ENCODE results near the gene RANBP9. TPM values are rescaled to one million over a fixed set of nuclear protein-coding genes. Genes with fewer than 3 reads are reported as not detected.

The RANBP9 gene
- total and polyA plus RNA-seq, 8 donors = 13.1 to 51.4 (median 19.8) TPM

DNA sequence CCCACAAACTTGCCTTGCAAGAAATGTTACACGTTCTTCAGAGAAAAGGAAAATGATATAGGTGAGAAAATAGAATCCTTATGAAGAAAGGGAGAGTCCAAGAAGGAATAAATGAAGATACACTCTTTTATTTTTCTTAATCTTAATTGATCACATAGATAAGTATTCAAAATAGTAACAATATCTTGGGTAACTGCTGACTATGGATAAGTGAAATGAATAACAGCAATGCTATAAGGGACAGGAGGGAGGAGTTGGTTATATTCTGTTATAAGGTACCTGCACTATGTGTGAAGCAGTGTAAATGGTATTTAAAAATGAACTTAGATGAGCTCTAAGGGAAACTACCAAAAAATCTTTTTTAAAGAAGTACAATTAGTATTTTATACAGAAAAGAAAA is 38.3 kb downstream of the RANBP9 start:
- Histone ChIP-seq H3K4me3 (no peak overlapping the region), H3K36me3 (no peaks in the 10 kb centered on the region), H3K9me3 (peaks cover 0 to 11% (median 3%) of the 10 kb centered on the region in 4 donors), H3K4me1 (peaks cover 1 to 44% (median 25%) of the 10 kb centered on the region in 4 donors), H3K27me3 (no peaks in the 10 kb centered on the region), H3K27ac (no peak overlapping the region)
- DNase-seq = no peak
- intact Hi-C loops (cut with DNase I; ENCODE audit: low total_unique reads) = no loop called here
- TF ChIP-seq POLR2AphosphoS5 (IDR thresholded peaks at IDR 0.05) = no peak
- no peak for TF ChIP-seq POLR2A (IDR thresholded peaks at IDR 0.05)
- TF ChIP-seq EP300 (IDR thresholded peaks at IDR 0.05) = no peak
- TF ChIP-seq, protein P1, sequence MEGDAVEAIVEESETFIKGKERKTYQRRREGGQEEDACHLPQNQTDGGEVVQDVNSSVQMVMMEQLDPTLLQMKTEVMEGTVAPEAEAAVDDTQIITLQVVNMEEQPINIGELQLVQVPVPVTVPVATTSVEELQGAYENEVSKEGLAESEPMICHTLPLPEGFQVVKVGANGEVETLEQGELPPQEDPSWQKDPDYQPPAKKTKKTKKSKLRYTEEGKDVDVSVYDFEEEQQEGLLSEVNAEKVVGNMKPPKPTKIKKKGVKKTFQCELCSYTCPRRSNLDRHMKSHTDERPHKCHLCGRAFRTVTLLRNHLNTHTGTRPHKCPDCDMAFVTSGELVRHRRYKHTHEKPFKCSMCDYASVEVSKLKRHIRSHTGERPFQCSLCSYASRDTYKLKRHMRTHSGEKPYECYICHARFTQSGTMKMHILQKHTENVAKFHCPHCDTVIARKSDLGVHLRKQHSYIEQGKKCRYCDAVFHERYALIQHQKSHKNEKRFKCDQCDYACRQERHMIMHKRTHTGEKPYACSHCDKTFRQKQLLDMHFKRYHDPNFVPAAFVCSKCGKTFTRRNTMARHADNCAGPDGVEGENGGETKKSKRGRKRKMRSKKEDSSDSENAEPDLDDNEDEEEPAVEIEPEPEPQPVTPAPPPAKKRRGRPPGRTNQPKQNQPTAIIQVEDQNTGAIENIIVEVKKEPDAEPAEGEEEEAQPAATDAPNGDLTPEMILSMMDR (IDR thresholded peaks at IDR 0.05) = no peak
- 42 to 70% (median 64%) methylated on average over 1 of the region's 1 CpG for WGBS, 5 donors

- Histone ChIP-seq H3K9me3 (peaks cover 0 to 11% (median 3%) of the 10 kb centered on the region in 4 donors), H3K4me3 (no peak overlapping the region), H3K27ac (no peak overlapping the region), H3K4me1 (peaks cover 0 to 44% (median 21%) of the 10 kb centered on the region in 4 donors), H3K27me3 (no peaks in the 10 kb centered on the region), H3K36me3 (no peaks in the 10 kb centered on the region)
- intact Hi-C loops (cut with DNase I; ENCODE audit: low total_unique reads) = no loop called here
- DNase-seq = no peak
- TF ChIP-seq, protein P1 (IDR thresholded peaks at IDR 0.05) = no peak
- no peak for TF ChIP-seq POLR2A (IDR thresholded peaks at IDR 0.05)
- TF ChIP-seq POLR2AphosphoS5 (IDR thresholded peaks at IDR 0.05) = no peak
- TF ChIP-seq EP300 (IDR thresholded peaks at IDR 0.05) = no peak
Measured at GRCh38 chr6:13672904-13673303, 38.7 kb downstream of the RANBP9 start.

- DNase-seq = no peak
- WGBS, 5 donors = 93 to 100% (median 97%) methylated on average over 1 of the region's 1 CpG
- peaks cover 0 to 54% (median 24%) of the 10 kb centered on the region in 4 donors for H3K4me1 ChIP-seq
- TF ChIP-seq POLR2AphosphoS5 (IDR thresholded peaks at IDR 0.05) (no peak), EP300 (IDR thresholded peaks at IDR 0.05) (no peak), POLR2A (IDR thresholded peaks at IDR 0.05) (no peak)
- TF ChIP-seq, protein P1 (IDR thresholded peaks at IDR 0.05) = no peak
- intact Hi-C loops (cut with DNase I; ENCODE audit: low total_unique reads) = no loop called here
- no peaks in the 10 kb centered on the region for H3K27me3 ChIP-seq
- H3K27ac ChIP-seq = no peak overlapping the region
- H3K4me3 ChIP-seq = no peak overlapping the region
- H3K36me3 ChIP-seq = no peaks in the 10 kb centered on the region
- H3K9me3 ChIP-seq = peaks cover 0 to 5% (median 2%) of the 10 kb centered on the region in 4 donors
Measured at GRCh38 chr6:13671548-13672127, 40.0 kb downstream of the RANBP9 start.

DNA sequence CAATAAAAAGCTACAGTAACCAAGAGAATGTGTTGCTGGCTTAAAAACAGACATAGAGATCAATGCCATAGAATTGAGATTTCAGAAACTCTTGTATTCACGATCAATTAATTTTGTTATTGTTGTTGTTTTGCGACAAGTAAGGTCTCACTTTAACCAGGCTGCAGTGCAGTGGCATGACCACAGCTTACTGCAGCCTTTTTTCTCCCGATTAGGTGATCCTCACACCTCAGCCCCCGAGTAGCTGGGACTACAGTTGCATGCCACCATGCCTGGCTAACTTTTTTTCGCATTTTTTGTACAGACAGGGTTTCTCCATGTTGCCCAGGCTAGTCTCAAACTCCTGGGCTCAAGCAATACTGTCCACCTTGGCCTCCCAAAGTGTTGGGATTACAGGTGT is 42.2 kb downstream of the RANBP9 start:
- intact Hi-C loops (cut with DNase I; ENCODE audit: low total_unique reads) = no loop called here
- TF ChIP-seq POLR2AphosphoS5 (IDR thresholded peaks at IDR 0.05) (no peak), POLR2A (IDR thresholded peaks at IDR 0.05) (no peak), EP300 (IDR thresholded peaks at IDR 0.05) (no peak)
- TF ChIP-seq, protein P1 (IDR thresholded peaks at IDR 0.05) = no peak
- Histone ChIP-seq H3K4me3 (no peak overlapping the region), H3K27me3 (no peaks in the 10 kb centered on the region), H3K27ac (no peak overlapping the region), H3K9me3 (peaks cover 0 to 5% (median 0%) of the 10 kb centered on the region in 4 donors), H3K4me1 (peaks cover 4 to 65% (median 33%) of the 10 kb centered on the region in 4 donors), H3K36me3 (no peaks in the 10 kb centered on the region)
- DNase-seq = no peak
- 92 to 95% (median 94%) methylated on average over 5 of the region's 5 CpGs for WGBS, 5 donors
